ENCODE results near the gene ZMIZ1.

- TF ChIP-seq EP300 (IDR thresholded peaks at IDR 0.05) (no peak), CTCF (IDR thresholded peaks at IDR 0.05) (no peak), MAFK (IDR thresholded peaks at IDR 0.05; ENCODE audit: partially characterized antibody) (no peak), RFX5 (IDR thresholded peaks at IDR 0.05) (no peak), RAD21 (conservative IDR thresholded peaks at IDR 0.05 in 1 of 2, IDR thresholded peaks at IDR 0.05 in 1 of 2) (no peak)
- TF ChIP-seq, protein P1, sequence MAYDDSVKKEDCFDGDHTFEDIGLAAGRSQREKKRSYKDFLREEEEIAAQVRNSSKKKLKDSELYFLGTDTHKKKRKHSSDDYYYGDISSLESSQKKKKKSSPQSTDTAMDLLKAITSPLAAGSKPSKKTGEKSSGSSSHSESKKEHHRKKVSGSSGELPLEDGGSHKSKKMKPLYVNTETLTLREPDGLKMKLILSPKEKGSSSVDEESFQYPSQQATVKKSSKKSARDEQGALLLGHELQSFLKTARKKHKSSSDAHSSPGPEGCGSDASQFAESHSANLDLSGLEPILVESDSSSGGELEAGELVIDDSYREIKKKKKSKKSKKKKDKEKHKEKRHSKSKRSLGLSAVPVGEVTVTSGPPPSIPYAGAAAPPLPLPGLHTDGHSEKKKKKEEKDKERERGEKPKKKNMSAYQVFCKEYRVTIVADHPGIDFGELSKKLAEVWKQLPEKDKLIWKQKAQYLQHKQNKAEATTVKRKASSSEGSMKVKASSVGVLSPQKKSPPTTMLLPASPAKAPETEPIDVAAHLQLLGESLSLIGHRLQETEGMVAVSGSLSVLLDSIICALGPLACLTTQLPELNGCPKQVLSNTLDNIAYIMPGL (CRISPR knock-in tag; IDR thresholded peaks at IDR 0.05; ENCODE audit: borderline replicate concordance), result no peak
- TF ChIP-seq, protein P2, sequence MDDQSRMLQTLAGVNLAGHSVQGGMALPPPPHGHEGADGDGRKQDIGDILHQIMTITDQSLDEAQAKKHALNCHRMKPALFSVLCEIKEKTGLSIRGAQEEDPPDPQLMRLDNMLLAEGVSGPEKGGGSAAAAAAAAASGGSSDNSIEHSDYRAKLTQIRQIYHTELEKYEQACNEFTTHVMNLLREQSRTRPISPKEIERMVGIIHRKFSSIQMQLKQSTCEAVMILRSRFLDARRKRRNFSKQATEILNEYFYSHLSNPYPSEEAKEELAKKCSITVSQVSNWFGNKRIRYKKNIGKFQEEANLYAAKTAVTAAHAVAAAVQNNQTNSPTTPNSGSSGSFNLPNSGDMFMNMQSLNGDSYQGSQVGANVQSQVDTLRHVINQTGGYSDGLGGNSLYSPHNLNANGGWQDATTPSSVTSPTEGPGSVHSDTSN (IDR thresholded peaks at IDR 0.05), result no peak
These were observed 6.0 kb downstream of the ZMIZ1 start for GRCh38 chr10:79074732-79075131.
